ENCODE data around the gene TNK2.

Gene TNK2

GRCh38 chr3:195888981-195889869 is 19.1 kb downstream of the TNK2 start:
- TF ChIP-seq SIN3A (IDR thresholded peaks at IDR 0.05; ENCODE audit: borderline replicate concordance, insufficient read depth, low read length) (no peak), TAF1 (IDR thresholded peaks at IDR 0.05; ENCODE audit: borderline replicate concordance, insufficient read depth, low read length) (no peak), REST (IDR thresholded peaks at IDR 0.05; ENCODE audit: insufficient read depth in 1 of 2, low read depth in 2 of 2, low read length in 2 of 2) (no peak), FOXP2 (optimal IDR thresholded peaks at IDR 0.05; ENCODE audit: borderline replicate concordance, extremely low read depth, extremely low read length, insufficient read depth) (no peak), POLR2AphosphoS5 (IDR thresholded peaks at IDR 0.05; ENCODE audit: low read depth, low read length) (no peak)

- TF ChIP-seq SIN3A (IDR thresholded peaks at IDR 0.05; ENCODE audit: borderline replicate concordance, insufficient read depth, low read length) (no peak), FOXP2 (optimal IDR thresholded peaks at IDR 0.05; ENCODE audit: borderline replicate concordance, extremely low read depth, extremely low read length, insufficient read depth) (no peak), TAF1 (IDR thresholded peaks at IDR 0.05; ENCODE audit: borderline replicate concordance, insufficient read depth, low read length) (no peak), REST (IDR thresholded peaks at IDR 0.05; ENCODE audit: insufficient read depth in 1 of 2, low read depth in 2 of 2, low read length in 2 of 2) (no peak), POLR2AphosphoS5 (IDR thresholded peaks at IDR 0.05; ENCODE audit: low read depth, low read length) (no peak)
Measured at GRCh38 chr3:195888311-195888761, 20.0 kb downstream of the TNK2 start.

- TF ChIP-seq FOXP2 (optimal IDR thresholded peaks at IDR 0.05; ENCODE audit: borderline replicate concordance, extremely low read depth, extremely low read length, insufficient read depth) (no peak), POLR2AphosphoS5 (IDR thresholded peaks at IDR 0.05; ENCODE audit: low read depth, low read length) (no peak), REST (IDR thresholded peaks at IDR 0.05; ENCODE audit: insufficient read depth in 1 of 2, low read depth in 2 of 2, low read length in 2 of 2) (no peak), TAF1 (IDR thresholded peaks at IDR 0.05; ENCODE audit: borderline replicate concordance, insufficient read depth, low read length) (no peak), SIN3A (IDR thresholded peaks at IDR 0.05; ENCODE audit: borderline replicate concordance, insufficient read depth, low read length) (no peak)
Measured at GRCh38 chr3:195887670-195888069, 20.7 kb downstream of the TNK2 start.

GRCh38 chr3:195886181-195887141 is 21.9 kb downstream of the TNK2 start:
- TF ChIP-seq SIN3A (IDR thresholded peaks at IDR 0.05; ENCODE audit: borderline replicate concordance, insufficient read depth, low read length), result no peak
- TF ChIP-seq POLR2AphosphoS5 (IDR thresholded peaks at IDR 0.05; ENCODE audit: low read depth, low read length), result 0 out of 2 replicates have a peak, but pooled peaks have one; percentile 37
- TF ChIP-seq FOXP2 (optimal IDR thresholded peaks at IDR 0.05; ENCODE audit: borderline replicate concordance, extremely low read depth, extremely low read length, insufficient read depth), result peak; percentile 51

Measured in PFSK-1 (cell line).